Measurements from ENCODE around the gene OR4K1. TPM values are rescaled to one million over a fixed set of nuclear protein-coding genes. Genes with fewer than 3 reads are reported as not detected.
"Not testable (repeated sequence)": the region's sequence is repeated elsewhere in the genome, so short reads cannot be mapped to it uniquely, and the experiment has no call there.

Gene OR4K1
- total RNA-seq, 1 donor from 2014 or later = not detected

DNA sequence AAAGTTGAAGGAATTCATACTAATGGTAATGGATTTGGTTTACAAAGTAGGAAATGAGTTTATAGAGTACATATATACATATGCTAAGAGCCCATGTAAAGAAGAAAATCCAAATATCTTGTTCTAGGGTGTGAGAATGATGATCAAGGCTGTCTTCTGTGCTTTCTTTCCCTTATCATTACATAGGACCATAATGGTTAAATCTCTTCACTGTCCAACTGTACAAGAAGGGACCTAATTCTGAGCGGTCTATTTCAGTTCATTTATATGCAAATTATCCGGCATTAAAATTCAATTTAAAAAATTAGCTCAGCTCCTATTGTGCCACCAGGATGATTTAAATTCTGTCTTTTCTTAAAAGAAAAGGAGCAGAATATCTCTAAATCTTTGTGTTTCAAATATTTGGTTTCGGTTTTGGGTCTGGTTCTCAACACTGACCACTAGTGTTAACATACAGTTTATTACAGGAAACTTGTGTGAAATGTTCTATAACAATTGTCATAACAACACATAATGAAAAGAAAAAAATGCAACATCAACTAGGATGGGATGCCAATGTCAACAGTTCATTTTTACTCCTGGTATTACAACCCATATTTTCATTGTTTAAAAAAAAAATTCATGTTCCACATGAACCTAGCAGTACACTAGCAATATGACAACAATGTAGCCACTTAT, 16.8 kb downstream of the OR4K1 start:
- H3K36me3 ChIP-seq = no peaks in the 10 kb centered on the region
- H3K4me3 ChIP-seq = no peak overlapping the region
- ATAC-seq = no peak
- DNase-seq = no peak
- intact Hi-C loops (cut with DNase I) = no loop called here
- no peak overlapping the region for H3K27ac ChIP-seq
- TF ChIP-seq, protein P1, sequence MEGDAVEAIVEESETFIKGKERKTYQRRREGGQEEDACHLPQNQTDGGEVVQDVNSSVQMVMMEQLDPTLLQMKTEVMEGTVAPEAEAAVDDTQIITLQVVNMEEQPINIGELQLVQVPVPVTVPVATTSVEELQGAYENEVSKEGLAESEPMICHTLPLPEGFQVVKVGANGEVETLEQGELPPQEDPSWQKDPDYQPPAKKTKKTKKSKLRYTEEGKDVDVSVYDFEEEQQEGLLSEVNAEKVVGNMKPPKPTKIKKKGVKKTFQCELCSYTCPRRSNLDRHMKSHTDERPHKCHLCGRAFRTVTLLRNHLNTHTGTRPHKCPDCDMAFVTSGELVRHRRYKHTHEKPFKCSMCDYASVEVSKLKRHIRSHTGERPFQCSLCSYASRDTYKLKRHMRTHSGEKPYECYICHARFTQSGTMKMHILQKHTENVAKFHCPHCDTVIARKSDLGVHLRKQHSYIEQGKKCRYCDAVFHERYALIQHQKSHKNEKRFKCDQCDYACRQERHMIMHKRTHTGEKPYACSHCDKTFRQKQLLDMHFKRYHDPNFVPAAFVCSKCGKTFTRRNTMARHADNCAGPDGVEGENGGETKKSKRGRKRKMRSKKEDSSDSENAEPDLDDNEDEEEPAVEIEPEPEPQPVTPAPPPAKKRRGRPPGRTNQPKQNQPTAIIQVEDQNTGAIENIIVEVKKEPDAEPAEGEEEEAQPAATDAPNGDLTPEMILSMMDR (IDR thresholded peaks at IDR 0.05) = no peak
- no peaks in the 10 kb centered on the region for H3K9me3 ChIP-seq
- H3K4me1 ChIP-seq = no peaks in the 10 kb centered on the region
- no peaks in the 10 kb centered on the region for H3K27me3 ChIP-seq (ENCODE audit: low read depth)

DNA sequence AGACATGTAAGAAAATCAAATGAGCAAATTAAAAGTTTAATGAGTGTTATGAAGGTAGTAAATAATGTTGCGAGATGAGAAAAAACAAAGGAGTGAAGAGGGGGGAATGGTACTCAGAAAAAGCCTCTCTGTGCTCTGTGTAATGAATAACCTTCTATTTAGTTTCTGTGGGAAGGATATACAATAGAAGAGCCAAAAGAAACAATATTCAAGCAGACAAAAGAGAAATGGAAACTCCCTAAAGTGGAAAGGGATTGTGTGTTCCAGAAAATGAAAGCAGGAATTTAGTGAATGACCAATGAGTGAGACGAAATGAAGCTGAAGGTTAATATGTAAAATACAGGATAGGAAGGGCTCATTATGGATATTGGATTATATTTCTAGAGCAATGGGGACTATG, 18.5 kb downstream of the OR4K1 start:
- H3K9me3 ChIP-seq = no peaks in the 10 kb centered on the region
- no peaks in the 10 kb centered on the region for H3K27me3 ChIP-seq (ENCODE audit: low read depth)
- TF ChIP-seq, protein P1 (IDR thresholded peaks at IDR 0.05) = no peak
- intact Hi-C loops (cut with DNase I) = no loop called here
- no peaks in the 10 kb centered on the region for H3K36me3 ChIP-seq
- no peak overlapping the region for H3K4me3 ChIP-seq
- no peak for DNase-seq
- no peaks in the 10 kb centered on the region for H3K4me1 ChIP-seq
- no peak for ATAC-seq
- H3K27ac ChIP-seq = no peak overlapping the region

DNA sequence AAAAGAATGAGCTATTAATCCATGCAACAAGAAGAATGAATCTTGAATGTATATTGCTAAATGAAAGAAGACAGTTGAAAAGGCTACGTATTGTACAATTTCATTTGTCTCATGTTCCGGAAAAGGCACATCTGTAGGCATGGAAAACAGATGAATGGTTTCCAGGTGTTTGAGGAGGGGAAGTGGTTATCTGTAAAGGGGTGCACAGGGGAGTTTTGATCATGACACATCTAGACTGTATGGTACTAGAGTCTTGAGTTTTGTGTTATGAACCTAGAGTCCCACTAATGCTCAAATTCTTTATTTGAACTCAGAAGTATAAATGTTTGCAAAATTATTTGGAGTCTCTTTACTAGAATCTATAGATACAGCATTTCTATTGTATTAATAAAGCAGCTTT, 39.0 kb downstream of the OR4K1 start:
- H3K36me3 ChIP-seq; ATAC-seq; H3K4me1 ChIP-seq; H3K9me3 ChIP-seq; H3K27me3 ChIP-seq (ENCODE audit: low read depth); H3K4me3 ChIP-seq; DNase-seq; H3K27ac ChIP-seq; intact Hi-C loops (cut with DNase I): not testable (repeated sequence)

DNA sequence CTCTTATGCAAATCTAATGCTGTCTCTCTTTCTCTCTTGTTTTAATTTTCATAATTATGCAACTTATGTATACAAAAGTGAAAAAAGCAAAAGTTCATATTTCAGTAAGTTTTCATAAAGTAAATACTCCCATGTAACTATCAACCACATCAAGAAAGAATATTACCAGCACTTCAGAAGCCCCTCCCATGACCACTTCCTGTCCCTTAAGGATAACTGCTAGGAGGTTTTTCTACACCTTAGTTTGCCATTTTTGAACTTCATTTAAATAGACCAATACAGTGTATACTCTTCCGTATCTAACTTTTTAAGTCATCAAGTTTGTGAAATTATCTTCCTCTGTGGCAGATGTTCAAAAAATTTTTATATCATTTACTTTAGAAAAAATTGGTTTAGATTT, 44.1 kb downstream of the OR4K1 start:
- ATAC-seq = no peak
- H3K27me3 ChIP-seq (ENCODE audit: low read depth) = no peaks in the 10 kb centered on the region
- TF ChIP-seq, protein P1 (IDR thresholded peaks at IDR 0.05) = no peak
- H3K4me1 ChIP-seq = no peaks in the 10 kb centered on the region
- no peak for DNase-seq
- no peaks in the 10 kb centered on the region for H3K36me3 ChIP-seq
- H3K27ac ChIP-seq = no peak overlapping the region
- H3K9me3 ChIP-seq = no peaks in the 10 kb centered on the region
- no peak overlapping the region for H3K4me3 ChIP-seq
- intact Hi-C loops (cut with DNase I) = no loop called here

DNA sequence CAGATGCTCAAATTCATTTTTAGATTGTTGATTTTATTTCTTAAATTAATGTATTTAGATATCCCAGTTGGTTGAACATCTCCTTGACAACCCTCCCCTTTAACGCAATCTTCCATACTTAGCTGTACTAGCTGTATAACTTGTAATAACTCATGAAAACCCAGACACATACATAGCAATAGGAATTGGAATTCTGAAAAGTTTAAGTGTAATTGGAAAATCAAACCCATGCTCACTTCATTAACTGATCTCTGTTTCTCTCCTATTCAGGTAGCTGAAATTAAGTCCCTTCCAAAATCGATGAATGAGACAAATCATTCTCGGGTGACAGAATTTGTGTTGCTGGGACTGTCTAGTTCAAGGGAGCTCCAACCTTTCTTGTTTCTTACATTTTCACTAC, 44.6 kb downstream of the OR4K1 start, which contains the start of gene OR4K15:
Gene OR4K15, plus strand, starts transcription at position 301 of the 400 bp plus-strand sequence. Its CDS starts 0 bp downstream, at position 301.
- no peaks in the 10 kb centered on the region for H3K9me3 ChIP-seq
- no peaks in the 10 kb centered on the region for H3K4me1 ChIP-seq
- no peak within 1 kb of the TSS for H3K4me3 ChIP-seq
- TF ChIP-seq, protein P1 (IDR thresholded peaks at IDR 0.05) = no peak
- no peaks in the 10 kb centered on the region for H3K27me3 ChIP-seq (ENCODE audit: low read depth)
- DNase-seq = no peak
- H3K36me3 ChIP-seq = no peaks in the 10 kb centered on the region
- intact Hi-C loops (cut with DNase I) = no loop called here
- no peak within 1 kb of the TSS for H3K27ac ChIP-seq
- ATAC-seq = no peak

Other genes with a start within 250 kb of the OR4K1 start
- not detected for gene OR11H2, start 217.0 kb upstream of the OR4K1 start, total RNA-seq
- not detected for gene OR4Q3, start 187.3 kb upstream of the OR4K1 start, total RNA-seq
- gene OR4M1, start 157.4 kb upstream of the OR4K1 start, total RNA-seq = not detected
- gene OR4N2, start 127.1 kb upstream of the OR4K1 start, total RNA-seq = not detected
- gene OR4K2, start 55.8 kb upstream of the OR4K1 start, total RNA-seq = not detected
- not detected for gene OR4K5, start 10.3 kb upstream of the OR4K1 start, total RNA-seq
- not detected for gene OR4K15, start 44.7 kb downstream of the OR4K1 start, total RNA-seq
- gene OR4Q2, start 71.2 kb downstream of the OR4K1 start, total RNA-seq = not detected
- gene OR4K14, start 88.4 kb downstream of the OR4K1 start, total RNA-seq = not detected
- gene OR4K13, start 105.1 kb downstream of the OR4K1 start, total RNA-seq = not detected
- gene OR4L1, start 129.1 kb downstream of the OR4K1 start, total RNA-seq = not detected
- not detected for gene OR4K17, start 179.8 kb downstream of the OR4K1 start, total RNA-seq
- gene OR4N5, start 207.9 kb downstream of the OR4K1 start, total RNA-seq = not detected